T-helper 1 cell treated with Interleukin-12 subunit alpha and Interleukin-12 subunit beta and Interleukin-4 antibody, amounts not matched to agents 30 μg/mL and 1 μg/mL, for 36 hours (primary cell): ENCODE results near the gene SLC25A21.
"Not testable (repeated sequence)": the region's sequence is repeated elsewhere in the genome, so short reads cannot be mapped to it uniquely, and the experiment has no call there.

Source experiments
- H3K27ac Mint-ChIP-seq: one replicate; pipeline ENCODE4 v1.8.0; 2021; ENCODE audit warnings: mild to moderate bottlenecking, mixed read lengths
- H3K27me3 Mint-ChIP-seq: one replicate; pipeline ENCODE4 v1.8.0; 2021; ENCODE audit warnings: low read depth, mixed read lengths
- H3K36me3 Mint-ChIP-seq: one replicate; pipeline ENCODE4 v1.8.0; 2021; ENCODE audit warnings: low read depth, mixed read lengths
- H3K4me1 Mint-ChIP-seq: one replicate; pipeline ENCODE4 v1.8.0; 2021; ENCODE audit warnings: low read depth, mixed read lengths
- H3K4me3 Mint-ChIP-seq: one replicate; pipeline ENCODE4 v1.8.0; 2021; ENCODE audit warnings: mild to moderate bottlenecking, moderate library complexity, mixed read lengths
- H3K9me3 Mint-ChIP-seq: one replicate; pipeline ENCODE4 v1.8.0; 2021; ENCODE audit warnings: mixed read lengths

SLC25A21 gene

GRCh38 chr14:37196604-37197420 is 24.4 kb upstream of the SLC25A21 start:
- Mint-ChIP-seq H3K27me3 (peaks cover 20% of the 10 kb centered on the region), H3K4me3 (peak overlapping the region; percentile 64), H3K36me3 (no peaks in the 10 kb centered on the region), H3K4me1 (peaks cover 5% of the 10 kb centered on the region), H3K9me3 (peaks cover 7% of the 10 kb centered on the region), H3K27ac (no peak overlapping the region)

- Mint-ChIP-seq H3K27ac (no peak overlapping the region), H3K36me3 (no peaks in the 10 kb centered on the region), H3K4me3 (no peak overlapping the region), H3K9me3 (peaks cover 12% of the 10 kb centered on the region), H3K27me3 (peaks cover 20% of the 10 kb centered on the region), H3K4me1 (peaks cover 5% of the 10 kb centered on the region)
Measured at GRCh38 chr14:37195327-37195726, 22.9 kb upstream of the SLC25A21 start.

GRCh38 chr14:37194698-37195097 is 22.3 kb upstream of the SLC25A21 start:
- H3K4me1 Mint-ChIP-seq: peaks cover 5% of the 10 kb centered on the region
- H3K36me3 Mint-ChIP-seq: no peaks in the 10 kb centered on the region
- H3K4me3 Mint-ChIP-seq: no peak overlapping the region
- H3K27me3 Mint-ChIP-seq: peaks cover 20% of the 10 kb centered on the region
- H3K9me3 Mint-ChIP-seq: peaks cover 12% of the 10 kb centered on the region
- no peak overlapping the region for H3K27ac Mint-ChIP-seq

DNA sequence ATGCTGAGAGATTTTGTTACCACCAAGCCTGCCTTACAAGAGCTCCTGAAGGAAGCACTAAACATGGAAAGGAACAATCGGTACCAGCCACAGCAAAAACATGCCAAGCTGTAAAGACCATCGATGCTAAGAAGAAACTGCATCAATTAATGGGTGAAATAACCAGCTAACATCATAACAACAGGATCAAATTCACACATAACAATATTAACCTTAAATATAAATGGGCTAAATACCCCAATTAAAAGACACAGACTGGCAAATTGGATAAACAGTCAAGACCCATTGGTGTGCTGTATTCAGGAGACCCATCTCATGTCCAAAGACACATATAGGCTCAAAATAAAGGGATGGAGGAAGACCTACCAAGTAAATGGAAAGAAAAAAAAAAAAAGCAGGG is 17.3 kb upstream of the SLC25A21 start:
- H3K4me3 Mint-ChIP-seq, H3K27ac Mint-ChIP-seq, H3K4me1 Mint-ChIP-seq, H3K36me3 Mint-ChIP-seq, H3K9me3 Mint-ChIP-seq, H3K27me3 Mint-ChIP-seq: not testable (repeated sequence)

- not testable (repeated sequence) for H3K27me3 Mint-ChIP-seq, H3K36me3 Mint-ChIP-seq, H3K4me1 Mint-ChIP-seq, H3K27ac Mint-ChIP-seq, H3K9me3 Mint-ChIP-seq, H3K4me3 Mint-ChIP-seq
Measured at GRCh38 chr14:37187840-37188577, 15.6 kb upstream of the SLC25A21 start.

DNA sequence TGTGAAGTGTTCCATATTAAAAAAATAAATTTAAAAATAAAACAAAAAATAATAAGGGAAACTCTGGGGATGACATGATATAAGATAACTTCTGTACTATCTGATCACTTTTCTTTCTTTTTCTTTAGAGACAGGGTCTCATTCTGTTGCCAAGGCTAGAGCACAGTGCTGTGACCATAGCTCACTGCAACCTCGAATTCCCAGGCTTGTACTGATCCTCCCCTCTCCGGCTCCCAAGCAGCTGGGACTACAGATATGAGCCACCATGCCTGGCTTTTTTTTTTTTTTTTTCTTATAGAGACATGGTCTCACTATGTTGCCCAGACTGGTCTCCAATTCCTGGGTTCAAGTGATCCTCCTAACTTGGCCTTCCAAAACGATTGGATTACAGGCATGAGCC is 14.9 kb upstream of the SLC25A21 start:
- no peak overlapping the region for H3K4me3 Mint-ChIP-seq
- no peak overlapping the region for H3K27ac Mint-ChIP-seq
- no peaks in the 10 kb centered on the region for H3K4me1 Mint-ChIP-seq

GRCh38 chr14:37186865-37187264 is 14.5 kb upstream of the SLC25A21 start:
- Mint-ChIP-seq H3K4me3 (no peak overlapping the region), H3K4me1 (no peaks in the 10 kb centered on the region), H3K27me3 (no peaks in the 10 kb centered on the region), H3K36me3 (no peaks in the 10 kb centered on the region), H3K27ac (no peak overlapping the region), H3K9me3 (peaks cover 10% of the 10 kb centered on the region)

More for the DNA sequence above, 14.9 kb upstream of the SLC25A21 start:
- H3K9me3 Mint-ChIP-seq: peaks cover 6% of the 10 kb centered on the region
- H3K27me3 Mint-ChIP-seq: no peaks in the 10 kb centered on the region
- no peaks in the 10 kb centered on the region for H3K36me3 Mint-ChIP-seq

DNA sequence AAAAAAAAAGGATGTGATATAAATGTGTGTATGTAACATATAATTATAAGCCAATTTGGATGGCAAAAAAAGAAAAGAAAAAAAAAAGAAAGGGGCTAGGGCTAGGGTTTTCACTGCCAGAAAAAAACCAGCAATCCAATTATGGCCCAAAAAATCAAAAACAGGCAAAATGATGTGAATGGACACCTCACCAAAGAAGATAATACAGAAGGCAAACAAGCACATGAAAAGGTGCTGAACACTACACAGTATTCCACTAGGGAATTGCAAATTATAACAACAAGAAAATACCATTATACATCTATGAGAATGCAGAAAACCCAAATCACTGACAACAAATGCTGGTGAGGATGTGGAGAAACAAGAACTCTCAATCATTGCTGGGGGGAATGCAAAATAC is 13.3 kb upstream of the SLC25A21 start:
- H3K36me3 Mint-ChIP-seq: no peaks in the 10 kb centered on the region
- no peaks in the 10 kb centered on the region for H3K27me3 Mint-ChIP-seq
- no peak overlapping the region for H3K4me3 Mint-ChIP-seq
- H3K4me1 Mint-ChIP-seq: no peaks in the 10 kb centered on the region
- H3K9me3 Mint-ChIP-seq: peaks cover 7% of the 10 kb centered on the region
- no peak overlapping the region for H3K27ac Mint-ChIP-seq

GRCh38 chr14:37184520-37184919 is 12.1 kb upstream of the SLC25A21 start:
- H3K4me3 Mint-ChIP-seq, H3K4me1 Mint-ChIP-seq, H3K9me3 Mint-ChIP-seq, H3K27me3 Mint-ChIP-seq, H3K36me3 Mint-ChIP-seq, H3K27ac Mint-ChIP-seq: not testable (repeated sequence)

DNA sequence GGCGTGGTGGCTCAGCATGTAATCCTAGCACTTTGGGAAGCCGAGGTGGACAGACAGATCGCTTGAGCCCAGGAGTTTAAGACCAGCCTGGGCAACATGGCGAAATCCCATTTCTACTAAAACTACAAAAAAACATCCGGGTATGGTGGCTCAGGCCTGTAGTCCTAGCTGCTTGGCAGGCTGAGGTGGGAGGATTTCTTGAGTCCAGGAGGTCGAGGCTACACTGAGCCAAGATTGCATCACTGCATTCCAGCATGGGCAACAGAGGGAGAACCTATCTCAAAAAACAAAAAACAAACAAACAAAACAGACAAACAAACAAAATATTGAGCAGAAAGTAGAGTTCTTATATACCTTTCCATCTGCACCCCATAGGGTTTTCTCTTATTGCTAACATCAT is 9.0 kb upstream of the SLC25A21 start:
- Mint-ChIP-seq H3K9me3 (peaks cover 6% of the 10 kb centered on the region), H3K4me3 (no peak overlapping the region), H3K27me3 (no peaks in the 10 kb centered on the region), H3K36me3 (no peaks in the 10 kb centered on the region), H3K27ac (no peak overlapping the region), H3K4me1 (no peaks in the 10 kb centered on the region)

DNA sequence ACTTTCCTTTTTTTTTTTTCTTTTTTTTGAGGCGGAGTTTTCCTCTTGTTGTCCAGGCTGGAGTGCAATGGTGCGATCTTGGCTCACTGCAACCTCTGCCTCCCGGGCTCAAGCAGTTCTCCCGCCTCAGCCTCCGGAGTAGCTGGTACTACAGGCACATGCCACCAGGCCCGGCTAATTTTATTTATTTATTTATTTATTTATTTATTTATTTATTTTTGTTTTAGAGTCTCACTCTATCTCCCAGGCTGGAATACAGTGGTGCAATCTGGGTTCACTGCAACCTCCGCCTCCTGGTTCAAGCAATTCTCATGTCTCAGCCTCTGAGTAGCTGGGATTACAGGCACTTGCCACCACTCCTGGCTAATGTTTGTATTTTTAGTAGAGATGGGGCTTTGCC is 8.5 kb upstream of the SLC25A21 start:
- not testable (repeated sequence) for H3K36me3 Mint-ChIP-seq, H3K27me3 Mint-ChIP-seq, H3K9me3 Mint-ChIP-seq, H3K4me3 Mint-ChIP-seq, H3K4me1 Mint-ChIP-seq, H3K27ac Mint-ChIP-seq

GRCh38 chr14:37179896-37180502 is 7.6 kb upstream of the SLC25A21 start:
- Mint-ChIP-seq H3K27me3 (no peaks in the 10 kb centered on the region), H3K36me3 (no peaks in the 10 kb centered on the region), H3K27ac (no peak overlapping the region), H3K9me3 (peaks cover 6% of the 10 kb centered on the region), H3K4me3 (no peak overlapping the region), H3K4me1 (no peaks in the 10 kb centered on the region)

DNA sequence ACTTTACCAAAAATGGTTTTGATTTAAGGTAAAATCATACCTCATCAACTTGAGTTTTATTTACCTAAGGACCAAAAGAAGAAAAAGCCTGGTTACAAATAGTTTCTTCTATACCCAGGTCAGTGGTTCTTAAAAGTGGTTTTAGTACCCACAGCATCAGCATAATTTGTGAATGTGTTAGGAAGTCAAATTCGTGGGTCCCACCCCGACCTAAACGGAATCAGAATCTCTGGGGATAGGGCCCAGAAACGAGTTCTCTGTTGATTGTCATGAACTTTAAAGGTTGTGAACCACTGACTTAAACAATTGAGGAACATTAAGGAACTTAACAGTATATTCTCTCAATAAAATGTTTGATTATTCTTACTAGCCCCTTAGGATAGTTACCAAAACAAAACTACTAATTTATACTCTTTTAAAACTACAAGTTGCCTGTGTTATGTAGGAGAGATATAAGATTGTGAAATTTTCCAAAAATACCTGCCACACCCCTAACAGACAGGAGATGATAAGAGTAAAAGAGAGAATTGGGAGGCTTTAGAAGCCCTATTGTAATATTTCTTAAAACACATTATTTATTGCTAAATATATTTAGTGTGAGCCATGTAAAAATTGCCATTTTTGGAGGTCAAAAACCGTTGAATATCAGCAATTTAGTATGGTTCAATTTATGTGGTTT is 669 bp upstream of the SLC25A21 start:
- Mint-ChIP-seq H3K36me3 (no peaks in the 10 kb centered on the region), H3K9me3 (no peaks in the 10 kb centered on the region), H3K4me3 (no peak overlapping the region), H3K27ac (no peak overlapping the region), H3K27me3 (peaks cover 22% of the 10 kb centered on the region), H3K4me1 (no peaks in the 10 kb centered on the region)

GRCh38 chr14:37171678-37172023 is 755 bp downstream of the SLC25A21 start:
- Mint-ChIP-seq H3K27ac (no peak overlapping the region), H3K4me3 (no peak overlapping the region), H3K9me3 (no peaks in the 10 kb centered on the region), H3K4me1 (no peaks in the 10 kb centered on the region), H3K36me3 (no peaks in the 10 kb centered on the region), H3K27me3 (peaks cover 22% of the 10 kb centered on the region)

DNA sequence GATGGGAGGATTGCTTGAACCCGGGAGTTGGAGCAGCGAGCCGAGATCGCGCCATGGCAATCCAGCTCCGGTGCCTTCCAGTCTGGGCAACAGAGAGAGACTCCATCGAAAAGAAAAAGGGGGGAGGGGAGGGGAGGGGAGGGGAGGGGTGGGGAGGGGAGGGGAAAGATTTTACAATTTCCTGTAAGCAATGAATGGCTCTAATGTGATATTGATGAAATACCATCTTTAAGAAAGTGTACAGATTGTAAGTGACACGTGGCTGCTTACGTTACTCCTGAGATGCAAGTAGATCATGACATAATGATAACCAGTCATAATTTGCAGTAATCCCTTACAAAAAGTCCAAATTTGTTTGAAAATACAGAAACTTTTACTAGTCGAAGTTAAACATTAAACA is 1.4 kb downstream of the SLC25A21 start:
- H3K4me3 Mint-ChIP-seq: no peak overlapping the region
- no peaks in the 10 kb centered on the region for H3K4me1 Mint-ChIP-seq
- no peaks in the 10 kb centered on the region for H3K36me3 Mint-ChIP-seq
- H3K9me3 Mint-ChIP-seq: no peaks in the 10 kb centered on the region
- H3K27ac Mint-ChIP-seq: no peak overlapping the region
- H3K27me3 Mint-ChIP-seq: peaks cover 22% of the 10 kb centered on the region
